A549 (cell line): ENCODE data around the gene NTM. TPM values are rescaled to one million over a fixed set of nuclear protein-coding genes. Genes with fewer than 3 reads are reported as not detected.

Experiments used
- ATAC-seq, 2 experiments: fragments of 200-7000 bp in 1 of 2; fragments of >200 bp in 1 of 2; cut with Nextera tagmentation in 1 of 2; cut with Tn5 transposase in 1 of 2; 3 replicates each; pipeline versions ENCODE4 v1.8.0 to v1.9.1; 2018 to 2020; ENCODE audit warnings: mild to moderate bottlenecking in 1 of 2, moderate library complexity in 1 of 2
- CTCF ChIA-PET: fragments of 300-600 bp; sonication (Branson Sonifier 250); formaldehyde crosslinking; extraction: SDS; loops from one replicate; lab custom pipeline; 2021; ENCODE audit warnings: antibody characterized with exemption, inconsistent platforms; lab: Yijun Ruan, JAX
- POLR2A ChIA-PET: fragments of 350-600 bp; formaldehyde crosslinking; extraction: SDS; loops from one replicate; lab custom pipeline; 2021; ENCODE audit warnings: antibody characterized with exemption, inconsistent platforms; lab: Yijun Ruan, JAX
- DNase-seq, 2 experiments: peaks; one replicate each; pipeline versions ENCODE4 v3.0.0 to v3.0.0-alpha.2; 2011 to 2016; ENCODE audit warnings: low read depth in 1 of 2, low spot score in 1 of 2
- FAIRE-seq: peaks from 2 replicates; lab custom pipeline; 2011; peaks lifted over from hg19 to GRCh38; lab: Jason Lieb, UNC
- H3K27ac ChIP-seq, 2 experiments: fragments of >200 bp; sonication (Bioruptor Twin); formaldehyde crosslinking; 3 replicates each; pipeline ENCODE4 v1.5.1; 2016 to 2017
- H3K4me1 ChIP-seq: fragments of >200 bp; sonication (Bioruptor Twin); formaldehyde crosslinking; 3 replicates; pipeline ENCODE4 v1.6.1; 2016
- H3K4me2 ChIP-seq: fragments of >200 bp; sonication (Bioruptor Twin); formaldehyde crosslinking; 3 replicates; pipeline ENCODE4 v1.6.1; 2016
- H3K4me3 ChIP-seq: fragments of >200 bp; sonication (Bioruptor Twin); formaldehyde crosslinking; 3 replicates; pipeline ENCODE4 v1.5.1; 2016
- H3K9me3 ChIP-seq: fragments of >200 bp; sonication (Bioruptor Twin); formaldehyde crosslinking; 3 replicates; pipeline ENCODE4 v1.6.1; 2016
- CBX8 ChIP-seq: fragments of 200-600 bp; sonication (generic); IDR thresholded peaks from 2 replicates; pipeline ENCODE4 v1.6.1; 2016
- CHD2 ChIP-seq: fragments of 150-350 bp; IDR thresholded peaks from 2 replicates; pipeline ENCODE4 v1.6.1; 2014; ENCODE audit warnings: low read length; ENCODE audit not compliant: partially characterized antibody
- E2F6 ChIP-seq: IDR thresholded peaks from 2 replicates; pipeline ENCODE4 v1.6.1; 2012; ENCODE audit warnings: low read depth, borderline replicate concordance
- EP300 ChIP-seq, 2 experiments: fragments of >200 bp; sonication (Bioruptor Twin); formaldehyde crosslinking; IDR thresholded peaks; 2 replicates in 1 of 2; 3 replicates in 1 of 2; pipeline ENCODE4 v1.6.1; 2016 to 2017
- HEYL ChIP-seq: fragments of 250-450 bp; sonication (Bioruptor Pico); IDR thresholded peaks from 2 replicates; pipeline ENCODE4 v1.8.0; 2021; ENCODE audit warnings: mild to moderate bottlenecking, moderate library complexity
- HOXB5 ChIP-seq: fragments of 250-450 bp; sonication (Bioruptor Pico); IDR thresholded peaks from 2 replicates; pipeline ENCODE4 v1.5.0; 2020; ENCODE audit warnings: mild to moderate bottlenecking, moderate library complexity
- JUN ChIP-seq, 2 experiments: fragments of >200 bp; sonication (Bioruptor Twin); formaldehyde crosslinking; IDR thresholded peaks; 2 replicates in 1 of 2; 3 replicates in 1 of 2; pipeline ENCODE4 v1.6.1; 2016 to 2017
- JUNB ChIP-seq: fragments of >200 bp; sonication (Bioruptor Twin); formaldehyde crosslinking; IDR thresholded peaks from 2 replicates; pipeline ENCODE4 v1.6.1; 2016
- MAFK ChIP-seq: fragments of 450-650 bp; IDR thresholded peaks from 2 replicates; pipeline ENCODE4 v1.6.1; 2014; ENCODE audit not compliant: partially characterized antibody
- NFE2L2 ChIP-seq: fragments of 150-350 bp; conservative IDR thresholded peaks from 2 replicates; pipeline ENCODE4 v1.6.1; 2014; ENCODE audit warnings: low read length
- NR3C1 ChIP-seq: fragments of >200 bp; sonication (Bioruptor Twin); formaldehyde crosslinking; IDR thresholded peaks from 3 replicates; pipeline ENCODE4 v1.6.1; 2017
- PHF8 ChIP-seq: fragments of 200-600 bp; sonication (generic); IDR thresholded peaks from 2 replicates; pipeline ENCODE4 v1.6.1; 2016; ENCODE audit warnings: low read depth, mild to moderate bottlenecking, antibody characterized with exemption, moderate library complexity, borderline replicate concordance
- POLR2AphosphoS2 ChIP-seq: conservative IDR thresholded peaks from 2 replicates; pipeline ENCODE4 v1.6.1; 2012; ENCODE audit warnings: low read length, improper control_type of control experiment, inconsistent platforms
- RAD21 ChIP-seq, 2 experiments: fragments of >200 bp in 1 of 2; sonication (Bioruptor Twin) in 1 of 2; formaldehyde crosslinking in 1 of 2; IDR thresholded peaks in 1 of 2; conservative IDR thresholded peaks in 1 of 2; 2 replicates in 1 of 2; 3 replicates in 1 of 2; pipeline ENCODE4 v1.6.1; 2012 to 2018; ENCODE audit warnings: inconsistent platforms in 1 of 2
- RCOR1 ChIP-seq: fragments of 150-350 bp; IDR thresholded peaks from 2 replicates; pipeline ENCODE4 v1.6.1; 2014; ENCODE audit warnings: antibody characterized with exemption, low read length, low read depth
- REST ChIP-seq: fragments of 200-600 bp; sonication (generic); IDR thresholded peaks from 2 replicates; pipeline ENCODE4 v1.6.1; 2016; ENCODE audit warnings: antibody characterized with exemption, mild to moderate bottlenecking, moderate library complexity
- RFX5 ChIP-seq: fragments of 450-650 bp; IDR thresholded peaks from 2 replicates; pipeline ENCODE4 v1.7.1; 2014; ENCODE audit warnings: antibody characterized with exemption, mild to moderate bottlenecking, moderate library complexity
- RNF2 ChIP-seq: fragments of 200-600 bp; sonication (generic); IDR thresholded peaks from 2 replicates; pipeline ENCODE4 v1.6.1; 2016; ENCODE audit warnings: low read depth, mild to moderate bottlenecking, antibody characterized with exemption, moderate library complexity, borderline replicate concordance
- TFCP2L1 ChIP-seq: fragments of 250-450 bp; sonication (Bioruptor Pico); IDR thresholded peaks from 2 replicates; pipeline ENCODE4 v1.5.0; 2021; ENCODE audit warnings: mild to moderate bottlenecking
- ZSCAN20 ChIP-seq: fragments of 250-450 bp; sonication (Bioruptor Pico); IDR thresholded peaks from 2 replicates; pipeline ENCODE4 v1.8.0; 2022; ENCODE audit warnings: mild to moderate bottlenecking, moderate library complexity
- WGBS: methylation state at CpG from one replicate; pipeline ENCODE4 v1.1.6; 2017; ENCODE audit errors: missing lambda C conversion rate; 5-methylcytosine and 5-hydroxymethylcytosine counted together
- polyA plus RNA-seq, 4 experiments: library from polyadenylated mRNA; depleted of rRNA in 3 of 4; stranded (reverse); fragments of >200 nt; fragmentation: RNase III in 1 of 4; extraction: RNeasy Plus Mini Kit Qiagen cat#74134 plus additional on column Dnase treatment in 1 of 4; gene quantifications; 2 replicates in 3 of 4; 3 replicates in 1 of 4; pipeline ENCODE4 v1.2.3, GENCODE V29; 2011 to 2017

The NTM gene
- polyA plus RNA-seq, 2 of the 4 experiments (the other 2 are of a cell fraction): not detected

- TF ChIP-seq REST (no peak), RFX5 (no peak)
- TF ChIP-seq, all 56 proteins: peak for 0
- Histone ChIP-seq H3K27ac (no peak overlapping the region), H3K4me2 (no peak overlapping the region), H3K4me3 (no peak overlapping the region), H3K9me3 (no peaks in the 10 kb centered on the region), H3K4me1 (no peaks in the 10 kb centered on the region)
- CTCF ChIA-PET: no interaction called here
- DNase-seq (no peak), ATAC-seq (no peak), FAIRE-seq (no peak)
- POLR2A ChIA-PET: no interaction called here
- WGBS: 14% methylated on average over 4 of the region's 4 CpGs
Measured at GRCh38 chr11:132035766-132036165, 665.4 kb downstream of the NTM start.

GRCh38 chr11:132036220-132036619 lies 665.8 kb downstream of the NTM start:
- Histone ChIP-seq H3K4me3 (no peak overlapping the region), H3K4me1 (no peaks in the 10 kb centered on the region), H3K9me3 (no peaks in the 10 kb centered on the region), H3K27ac (no peak overlapping the region), H3K4me2 (no peak overlapping the region)
- POLR2A ChIA-PET: no interaction called here
- ATAC-seq (no peak), FAIRE-seq (no peak), DNase-seq (no peak)
- WGBS: 8% methylated on average over 2 of the region's 2 CpGs
- no peak for TF ChIP-seq CHD2
- TF ChIP-seq NR3C1: no peak
- no peak for TF ChIP-seq HOXB5 (CRISPR knock-in tag)
- no peak for TF ChIP-seq ZSCAN20 (CRISPR knock-in tag)
- CTCF ChIA-PET: no interaction called here

GRCh38 chr11:132036746-132037466 lies 666.5 kb downstream of the NTM start:
- H3K4me2 ChIP-seq: no peak overlapping the region
- ChIA-PET POLR2A (no interaction called here), CTCF (no interaction called here)
- TF ChIP-seq HEYL (no peak), JUN (IDR thresholded peaks at IDR 0.05) (no peak), NFE2L2 (no peak), EP300 (IDR thresholded peaks at IDR 0.05) (no peak), RNF2 (no peak), CBX8 (no peak), HOXB5 (CRISPR knock-in tag) (no peak), E2F6 (no peak), RCOR1 (no peak), POLR2AphosphoS2 (no peak)
- ATAC-seq: no peak
- no peak for DNase-seq
- H3K4me1 ChIP-seq: no peaks in the 10 kb centered on the region
- H3K27ac ChIP-seq: no peak overlapping the region
- FAIRE-seq: no peak
- 4% methylated on average over 4 of the region's 4 CpGs for WGBS
- H3K4me3 ChIP-seq: no peak overlapping the region
- H3K9me3 ChIP-seq: no peaks in the 10 kb centered on the region

GRCh38 chr11:132037467-132037862 lies 667.0 kb downstream of the NTM start:
- Histone ChIP-seq H3K9me3 (no peaks in the 10 kb centered on the region), H3K4me1 (no peaks in the 10 kb centered on the region), H3K4me2 (no peak overlapping the region), H3K4me3 (no peak overlapping the region), H3K27ac (no peak overlapping the region)
- POLR2A ChIA-PET: no interaction called here
- FAIRE-seq: no peak
- CTCF ChIA-PET: no interaction called here
- ATAC-seq: no peak
- no peak for DNase-seq
- WGBS: 7% methylated on average over 3 of the region's 3 CpGs
- TF ChIP-seq JUNB: no peak
- no peak for TF ChIP-seq MAFK
- TF ChIP-seq RFX5: no peak
- no peak for TF ChIP-seq RAD21 (conservative IDR thresholded peaks at IDR 0.05 in 1 of 2, IDR thresholded peaks at IDR 0.05 in 1 of 2)
- no peak for TF ChIP-seq TFCP2L1 (CRISPR knock-in tag)
- TF ChIP-seq PHF8: no peak
- no peak for TF ChIP-seq NFE2L2
